ENCODE results near the gene CCDC92B.
"Not testable (repeated sequence)": the region's sequence is repeated elsewhere in the genome, so short reads cannot be mapped to it uniquely, and the experiment has no call there.

The CCDC92B gene

GRCh38 chr17:2703606-2704005, 45.8 kb downstream of the CCDC92B start:
- no peak for DNase-seq (ENCODE audit: low read depth)

- no peak for DNase-seq (ENCODE audit: low read depth)
These were observed 46.3 kb downstream of the CCDC92B start for GRCh38 chr17:2703181-2703580.

DNA sequence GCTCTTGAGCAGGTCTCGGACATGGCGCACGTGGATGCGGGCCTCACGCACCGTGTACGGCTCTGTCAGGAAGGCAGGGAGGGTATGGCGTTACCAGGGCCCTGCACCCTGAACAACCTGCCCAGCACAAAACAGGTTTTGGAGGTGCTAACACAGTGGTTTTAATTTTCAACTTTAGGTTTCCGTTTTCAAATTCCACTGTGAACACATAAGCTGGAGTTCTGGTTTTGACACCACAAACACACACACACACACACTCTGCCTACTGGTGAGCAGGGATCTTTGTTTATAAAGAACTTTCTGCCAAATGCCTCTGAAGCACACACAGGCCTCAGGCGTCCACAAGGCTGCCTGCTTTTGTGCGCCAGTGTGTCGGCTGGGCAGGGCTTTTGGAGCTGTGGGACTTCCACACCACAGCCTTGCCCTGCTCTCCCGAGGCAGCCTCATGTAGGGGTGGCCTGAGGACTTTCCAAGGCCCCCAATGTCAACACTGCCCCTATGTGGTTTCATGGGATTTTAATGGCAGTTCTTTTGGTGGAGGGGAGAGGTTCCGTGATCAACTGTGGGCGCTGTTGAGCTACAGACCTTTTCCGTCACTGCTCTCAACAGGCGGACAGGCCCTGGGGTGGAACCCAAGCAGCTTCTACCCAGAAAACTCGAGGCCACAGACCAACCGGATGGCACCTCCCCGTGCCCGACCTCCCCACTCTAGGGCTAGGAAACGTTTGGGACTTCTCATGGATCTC, 47.3 kb downstream of the CCDC92B start:
- DNase-seq (ENCODE audit: low read depth): no peak

DNA sequence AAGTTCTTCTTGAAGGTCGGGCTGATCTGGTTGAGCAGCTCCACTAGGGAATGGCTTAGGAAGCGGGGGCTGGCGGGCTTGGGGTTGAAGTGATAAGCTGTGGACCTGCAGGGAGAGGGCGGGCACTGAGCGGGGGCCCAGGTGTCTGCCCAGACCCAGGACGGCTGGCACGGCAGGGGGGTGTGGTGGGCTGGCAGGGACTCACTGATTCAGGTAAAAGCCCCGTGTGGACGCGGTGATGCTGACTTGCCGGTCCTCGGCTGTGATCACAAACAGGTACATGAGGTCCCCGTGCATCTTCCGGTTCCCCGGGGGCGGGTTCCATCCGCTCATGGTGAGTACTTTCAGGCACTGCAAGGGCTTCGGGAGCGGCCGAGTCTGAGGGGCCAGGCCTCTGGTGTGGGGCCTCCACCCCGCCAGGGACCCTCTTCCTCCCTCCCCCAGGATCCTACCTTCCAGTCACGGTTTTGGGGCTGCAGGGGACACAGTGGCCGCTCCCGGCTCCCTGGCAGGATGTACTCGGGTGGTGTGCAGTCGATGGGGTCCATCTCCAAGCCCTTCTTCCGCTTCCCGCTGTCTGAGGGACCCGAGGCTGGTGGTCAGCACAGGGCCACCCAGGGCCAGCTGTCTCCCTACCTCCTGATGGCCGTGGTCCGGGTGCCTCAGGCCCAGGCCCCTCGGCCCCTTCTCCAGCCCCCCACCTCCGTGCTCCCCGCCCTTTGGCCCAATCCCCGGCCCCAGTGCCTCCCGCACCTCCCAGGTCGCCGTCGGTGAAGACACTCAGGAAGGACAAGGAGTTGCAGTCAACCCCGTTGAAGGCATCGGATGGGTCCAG, 48.1 kb downstream of the CCDC92B start:
- DNase-seq (ENCODE audit: low read depth): no peak

- DNase-seq (ENCODE audit: low read depth): no peak
These were observed 48.8 kb downstream of the CCDC92B start for GRCh38 chr17:2700491-2701141.

GRCh38 chr17:2700030-2700490, 49.4 kb downstream of the CCDC92B start:
- no peak for DNase-seq (ENCODE audit: low read depth)

- DNase-seq (ENCODE audit: low read depth): not testable (repeated sequence)
These were observed 50.1 kb downstream of the CCDC92B start for GRCh38 chr17:2699216-2699805.

DNA sequence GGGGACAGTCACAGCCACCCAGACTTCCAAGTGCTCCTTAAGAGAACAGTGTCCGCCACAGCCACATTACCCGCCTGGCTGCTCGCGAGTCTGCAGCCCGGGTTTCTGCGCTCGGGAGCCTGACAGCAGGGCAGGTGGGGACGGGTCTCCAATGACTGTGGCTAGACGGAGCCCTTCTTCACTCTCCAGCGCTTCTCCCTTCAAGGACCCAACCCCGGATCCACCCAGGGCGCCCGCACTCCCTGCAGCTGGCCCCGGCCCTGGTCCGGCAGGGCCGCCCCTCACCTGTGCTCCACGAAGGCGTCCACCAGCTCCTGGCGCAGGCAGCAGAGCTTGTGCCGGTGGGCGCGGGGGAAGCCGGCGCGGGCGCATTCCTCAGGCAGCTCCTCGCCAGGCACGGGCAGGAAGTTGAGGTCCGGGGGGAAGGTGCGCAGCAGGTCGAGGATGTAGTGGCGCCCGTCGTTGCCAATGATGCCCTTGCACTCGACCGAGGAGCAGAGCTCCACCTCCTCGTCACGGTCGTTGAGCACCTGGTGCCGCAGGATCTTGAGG, 51.8 kb downstream of the CCDC92B start:
- no peak for DNase-seq (ENCODE audit: low read depth)

- DNase-seq (ENCODE audit: low read depth): no peak
These were observed 53.3 kb downstream of the CCDC92B start for GRCh38 chr17:2695961-2696760.

DNA sequence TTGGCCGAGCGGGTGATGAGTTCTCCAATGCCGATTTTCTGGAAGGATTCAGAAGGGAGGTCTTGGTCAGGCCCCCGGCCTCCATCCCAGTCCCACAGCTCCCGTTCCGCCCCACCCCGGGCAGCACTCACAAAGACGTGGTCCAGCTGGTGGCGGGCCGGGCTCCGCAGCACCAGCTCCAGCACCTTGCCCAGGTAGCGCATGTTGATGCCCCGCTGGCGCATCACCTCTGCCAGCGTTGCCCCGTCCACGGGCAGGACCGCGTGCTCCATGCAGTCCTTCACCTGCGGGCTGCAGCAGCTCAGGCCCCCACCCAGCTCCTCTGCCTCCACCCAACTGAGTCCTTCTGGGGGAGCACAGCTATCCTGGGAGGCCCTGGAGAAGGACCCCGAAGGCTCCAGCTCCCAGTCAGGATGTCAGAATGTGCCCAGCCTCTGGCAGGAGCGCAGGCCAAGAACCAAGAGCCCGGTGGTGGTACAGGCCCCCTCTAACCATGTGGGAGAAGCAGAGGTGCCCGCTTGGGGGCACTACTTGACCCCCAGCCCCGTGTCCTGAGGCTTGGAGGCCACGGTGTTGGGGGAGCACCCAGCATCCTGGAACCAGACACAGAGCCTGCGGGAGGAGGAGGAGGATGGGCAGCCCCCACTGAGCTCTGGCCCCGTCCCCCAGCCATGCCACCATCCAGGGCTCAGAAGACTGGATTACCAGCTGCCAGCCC, 54.0 kb downstream of the CCDC92B start:
- DNase-seq (ENCODE audit: low read depth): no peak

DNA sequence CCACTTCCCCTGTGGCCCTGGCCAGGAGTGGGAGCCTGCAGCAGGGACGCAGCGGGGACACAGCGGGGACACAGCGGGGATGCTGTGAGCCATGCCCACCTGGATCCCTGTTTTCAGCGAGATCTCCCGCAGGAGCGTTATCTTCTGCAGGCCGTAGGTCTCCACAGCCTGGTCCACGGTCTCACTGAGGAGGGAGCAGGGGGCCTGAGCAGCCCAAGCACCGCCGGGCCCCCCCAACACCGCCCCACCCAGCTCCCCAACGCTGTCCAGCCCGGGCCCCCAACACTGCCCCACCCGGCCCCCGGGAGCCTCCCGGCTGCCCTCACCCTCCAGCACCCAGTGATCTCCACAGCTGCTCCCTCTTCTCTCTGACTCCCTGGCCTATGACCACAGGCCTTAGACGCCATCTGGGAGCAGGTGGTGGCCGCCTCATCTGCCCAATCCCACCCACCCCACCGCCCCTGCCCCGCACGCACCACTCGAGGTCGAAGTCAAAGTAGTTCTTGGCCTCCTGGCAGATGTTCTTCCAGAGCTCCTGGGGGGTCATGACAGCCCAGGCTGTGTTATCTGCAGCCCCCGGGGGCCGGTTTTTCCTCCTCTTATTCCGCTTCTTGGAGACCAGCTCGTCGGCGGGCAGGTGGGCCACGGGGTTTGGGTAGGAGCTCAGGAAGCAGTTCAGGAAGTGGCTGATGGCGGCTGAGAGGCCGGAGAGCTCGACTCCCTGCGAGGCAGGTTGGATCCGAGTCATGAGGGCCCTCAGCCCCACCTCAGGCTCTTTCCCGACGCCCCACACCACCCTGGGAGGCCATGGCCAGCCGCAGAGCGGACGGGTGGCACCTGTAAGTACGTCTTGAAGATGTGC, 54.8 kb downstream of the CCDC92B start:
- no peak for DNase-seq (ENCODE audit: low read depth)

DNA sequence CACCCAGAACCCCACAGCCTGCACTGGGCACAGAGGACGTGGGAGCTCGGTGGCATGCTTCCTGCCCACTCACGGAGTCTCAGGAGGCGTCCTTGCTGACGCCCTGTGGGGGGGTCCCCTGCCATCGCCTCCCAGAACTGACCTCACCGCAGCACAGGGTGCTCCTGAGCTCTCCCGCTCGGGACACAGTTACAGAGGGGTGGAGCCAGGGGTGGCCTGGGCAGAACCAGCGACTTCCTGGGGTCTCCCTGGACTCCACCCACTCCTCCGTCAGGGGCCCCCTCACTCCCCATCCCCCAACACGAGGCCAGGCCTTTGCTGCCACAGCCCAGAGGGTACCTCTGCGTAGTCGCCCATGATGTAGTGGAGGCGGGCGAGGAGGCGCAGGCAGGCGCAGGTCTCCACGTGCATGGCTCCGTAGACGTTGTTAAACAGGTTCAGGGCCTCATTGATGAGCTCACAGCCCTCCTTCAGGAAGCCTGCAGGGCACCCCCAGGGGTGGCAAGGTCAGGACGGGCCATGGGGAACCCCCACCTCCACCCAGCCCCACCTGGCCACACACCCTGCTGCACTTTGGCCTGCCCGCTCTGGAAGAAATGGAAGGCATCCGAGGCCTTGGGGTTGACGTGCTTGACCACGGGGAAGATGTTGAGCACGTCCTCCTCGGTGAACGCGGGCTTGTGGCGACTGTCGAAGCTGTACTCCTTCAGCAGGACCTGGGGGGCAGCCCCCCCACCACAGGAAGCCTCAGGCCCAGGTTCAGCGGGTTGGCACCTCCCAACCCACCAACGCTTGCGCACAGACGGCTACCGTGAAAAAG, 55.7 kb downstream of the CCDC92B start:
- no peak for DNase-seq (ENCODE audit: low read depth)

DNA sequence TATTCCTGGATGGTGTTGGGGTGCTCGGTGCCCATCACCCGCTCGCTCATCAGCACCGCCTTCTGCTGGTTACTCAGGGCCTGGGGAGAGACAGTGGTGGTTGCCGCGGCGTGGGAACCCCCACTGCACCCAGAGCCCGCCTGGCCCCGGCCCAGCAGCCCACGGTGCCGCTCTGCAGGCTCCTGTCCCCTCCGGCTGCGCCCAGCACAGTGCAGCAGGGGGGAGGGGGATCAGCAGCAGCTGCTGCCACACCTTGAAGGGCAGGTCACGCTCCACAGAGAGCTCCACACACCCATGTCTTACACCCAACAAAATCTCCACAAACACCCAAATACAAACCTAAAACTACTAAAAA, 56.7 kb downstream of the CCDC92B start:
- DNase-seq (ENCODE audit: low read depth): no peak

DNA sequence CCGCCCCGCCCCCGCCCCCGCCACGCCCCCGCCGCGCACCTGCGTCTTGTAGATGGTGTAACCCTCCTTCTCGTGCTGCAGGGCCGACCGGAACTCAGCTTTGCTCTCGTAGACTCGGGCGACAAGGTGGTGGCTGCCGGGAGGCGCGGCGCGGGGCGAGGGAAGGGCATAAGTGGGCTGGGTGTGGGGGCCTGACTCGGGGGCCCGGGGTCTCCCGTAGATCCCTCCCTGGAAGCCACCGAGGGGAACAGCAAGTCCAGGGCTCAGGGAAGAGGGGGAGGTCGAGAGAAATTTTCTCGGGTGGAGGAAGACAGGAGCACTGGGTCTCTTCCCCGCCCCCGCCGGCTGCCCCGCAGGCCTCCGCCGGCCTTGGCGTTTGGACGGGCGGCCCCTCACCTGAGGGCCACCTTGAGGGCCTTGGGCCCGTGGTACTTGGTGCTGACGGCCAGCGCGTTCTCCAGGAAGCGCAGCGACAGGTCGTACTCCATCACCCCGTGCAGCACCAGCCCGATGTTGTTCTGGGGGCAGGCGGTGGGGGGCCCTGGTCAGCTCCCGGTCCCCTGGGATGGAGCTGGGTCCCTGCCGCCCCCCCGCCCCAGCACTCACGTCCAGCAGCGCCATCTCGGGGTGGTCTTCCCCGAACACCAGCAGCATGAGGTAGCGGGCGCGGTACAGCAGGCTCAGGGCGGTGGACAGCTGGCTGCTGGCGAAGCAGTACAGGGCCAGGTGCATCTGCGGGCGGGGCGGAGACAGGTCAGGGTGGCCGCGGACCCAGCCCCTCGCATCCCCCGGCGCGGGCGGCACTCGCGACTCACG, 57.3 kb downstream of the CCDC92B start:
- DNase-seq (ENCODE audit: low read depth): no peak

- DNase-seq (ENCODE audit: low read depth): no peak
These were observed 58.2 kb downstream of the CCDC92B start for GRCh38 chr17:2691069-2691871.

- no peak for DNase-seq (ENCODE audit: low read depth)
These were observed 59.0 kb downstream of the CCDC92B start for GRCh38 chr17:2690165-2691068.
